Psoas muscle (tissue), 8 donors: ENCODE measurements around the gene YARS1. TPM values are rescaled to one million over a fixed set of nuclear protein-coding genes. Genes with fewer than 3 reads are reported as not detected.
"Not testable (repeated sequence)": the region's sequence is repeated elsewhere in the genome, so short reads cannot be mapped to it uniquely, and the experiment has no call there.

Source experiments
- ATAC-seq, 4 donors: fragments of 200-7000 bp; cut with Tn5 transposase; one replicate each; pipeline ENCODE4 v1.9.1; 2020; ENCODE audit warnings: moderate library complexity in 3 of 4, mild to moderate bottlenecking in 2 of 4
- DNase-seq, 2 donors: peaks; one replicate each; pipeline ENCODE4 v3.0.0-alpha.2; 2020
- H3K27ac ChIP-seq: fragments of 200-600 bp; one replicate; pipeline ENCODE4 v1.8.0; 2022
- H3K27me3 ChIP-seq, 3 donors: fragments of 200-600 bp in 1 of 3; one replicate each; pipeline versions ENCODE4 v1.6.1 to v1.8.0; 2013 to 2022; ENCODE audit warnings: low read length in 2 of 3, mild to moderate bottlenecking in 2 of 3, moderate library complexity in 1 of 3; ENCODE audit not compliant: insufficient read depth in 3 of 3
- H3K36me3 ChIP-seq, 2 donors: fragments of 200-600 bp in 1 of 2; one replicate each; pipeline versions ENCODE4 v1.6.1 to v1.8.0; 2013 to 2022; ENCODE audit warnings: low read depth in 1 of 2, mild to moderate bottlenecking in 1 of 2, moderate library complexity in 1 of 2; ENCODE audit not compliant: insufficient read depth in 1 of 2
- H3K4me1 ChIP-seq: fragments of 200-600 bp; one replicate; pipeline ENCODE4 v1.8.0; 2022
- H3K4me3 ChIP-seq: fragments of 200-600 bp; one replicate; pipeline ENCODE4 v1.8.0; 2022; ENCODE audit warnings: mild to moderate bottlenecking
- H3K9me3 ChIP-seq: fragments of 200-600 bp; one replicate; pipeline ENCODE4 v1.8.0; 2022
- WGBS, 3 donors: extraction: QIAGEN DNeasy Blood & Tissue Kit; methylation state at CpG; one replicate each; pipeline versions ENCODE4 v1.1.6 to v1.1.7; 2013; 5-methylcytosine and 5-hydroxymethylcytosine counted together
- intact Hi-C, 2 donors: fragments of 100-400 bp; cut with DNase I; formaldehyde crosslinking; loops; one replicate each; pipeline versions ENCODE4 v1.11.0 to v1.14.2; 2022
- polyA plus RNA-seq, 3 donors: library from polyadenylated mRNA; stranded (reverse); fragments of 200-250 nt; gene quantifications; one replicate each; pipeline ENCODE4 v1.2.3, GENCODE V29; 2013
- total RNA-seq, 4 donors: library from RNA; stranded (reverse); fragmentation: NEBNext Ultra II Directional in 2 of 4; extraction: Animal tissue kit (Norgen Biotek cat#: 25700) in 2 of 4; gene quantifications; one replicate each; pipeline versions ENCODE4 v1.2.1 to v1.2.4, GENCODE V29; 2021 to 2023
- TF ChIP-seq, protein P1 (sequence below): fragments of 200-600 bp; IDR thresholded peaks from one replicate; pipeline ENCODE4 v1.8.0; 2022; ENCODE audit warnings: antibody characterized with exemption
- donor health status: healthy with polysubstance abuse.
- donor health status: DM: no; HTN: no; CAD: no; lungs with moderate emphysema.
- donor health status: Bipolar disorder and iron deficiency.
- donor health status: healthy.
- donor health status: DM: yes; HTN: yes; CAD: no.
- donor health status: DM: no; HTN: no; CAD: no.
- donor health status: DM: no; HTN: no; CAD: no.
- donor health status: DM: yes; HTN: yes; CAD: no.

YARS1 gene
- total and polyA plus RNA-seq, 7 donors: 36.9 to 114 (median 80.9) TPM

DNA sequence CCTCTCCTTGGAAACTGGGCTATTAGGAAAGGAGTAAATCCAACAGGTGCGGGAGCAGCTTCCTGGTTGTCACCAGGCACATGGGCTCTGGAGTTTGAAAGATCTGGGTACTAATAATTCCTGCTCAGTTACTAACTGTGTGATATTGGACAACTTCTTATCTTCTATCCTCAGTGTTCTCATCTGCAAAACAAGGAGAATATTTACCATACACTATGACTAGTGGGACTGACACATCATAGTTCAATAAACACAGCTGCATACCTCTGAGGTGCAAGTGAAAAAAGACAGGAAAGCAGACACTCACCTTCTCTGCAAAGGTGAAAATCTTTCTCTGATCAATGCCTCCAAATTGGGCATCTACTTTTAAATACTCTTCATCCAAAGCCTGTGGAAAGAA, 19.7 kb downstream of the YARS1 start:
- DNase-seq (no peak), ATAC-seq (no peak)
- H3K27me3 ChIP-seq: no peaks in the 10 kb centered on the region
- H3K4me1 ChIP-seq: no peaks in the 10 kb centered on the region
- WGBS, 3 donors: 82 to 91% (median 84%) methylated on average over 1 of the region's 1 CpG
- H3K4me3 ChIP-seq: no peak overlapping the region
- H3K9me3 ChIP-seq: no peaks in the 10 kb centered on the region
- H3K36me3 ChIP-seq: peaks cover 21 to 91% of the 10 kb centered on the region in 2 donors
- intact Hi-C loops: no loop called here
- TF ChIP-seq, protein P1, sequence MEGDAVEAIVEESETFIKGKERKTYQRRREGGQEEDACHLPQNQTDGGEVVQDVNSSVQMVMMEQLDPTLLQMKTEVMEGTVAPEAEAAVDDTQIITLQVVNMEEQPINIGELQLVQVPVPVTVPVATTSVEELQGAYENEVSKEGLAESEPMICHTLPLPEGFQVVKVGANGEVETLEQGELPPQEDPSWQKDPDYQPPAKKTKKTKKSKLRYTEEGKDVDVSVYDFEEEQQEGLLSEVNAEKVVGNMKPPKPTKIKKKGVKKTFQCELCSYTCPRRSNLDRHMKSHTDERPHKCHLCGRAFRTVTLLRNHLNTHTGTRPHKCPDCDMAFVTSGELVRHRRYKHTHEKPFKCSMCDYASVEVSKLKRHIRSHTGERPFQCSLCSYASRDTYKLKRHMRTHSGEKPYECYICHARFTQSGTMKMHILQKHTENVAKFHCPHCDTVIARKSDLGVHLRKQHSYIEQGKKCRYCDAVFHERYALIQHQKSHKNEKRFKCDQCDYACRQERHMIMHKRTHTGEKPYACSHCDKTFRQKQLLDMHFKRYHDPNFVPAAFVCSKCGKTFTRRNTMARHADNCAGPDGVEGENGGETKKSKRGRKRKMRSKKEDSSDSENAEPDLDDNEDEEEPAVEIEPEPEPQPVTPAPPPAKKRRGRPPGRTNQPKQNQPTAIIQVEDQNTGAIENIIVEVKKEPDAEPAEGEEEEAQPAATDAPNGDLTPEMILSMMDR: no peak
- no peak overlapping the region for H3K27ac ChIP-seq

DNA sequence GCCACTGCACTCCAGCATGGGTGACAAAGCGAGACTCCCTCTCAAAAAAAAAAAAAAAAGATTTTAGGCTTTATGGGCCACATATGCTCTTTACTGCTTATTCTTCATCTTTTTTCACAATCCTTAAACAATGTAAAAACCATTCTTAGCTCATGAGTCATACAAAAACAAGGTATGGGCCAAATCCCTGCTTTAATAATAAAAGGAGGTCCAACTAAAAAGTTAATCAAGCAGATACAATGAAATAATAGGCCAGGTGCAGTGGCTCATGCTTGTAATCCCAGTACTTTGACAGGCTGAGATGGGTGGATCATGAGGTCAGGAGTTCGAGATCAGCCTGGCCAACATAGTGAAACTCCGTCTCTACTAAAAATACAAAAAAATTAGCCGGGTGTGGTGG, 21.4 kb downstream of the YARS1 start:
- H3K27ac ChIP-seq, H3K4me1 ChIP-seq, H3K9me3 ChIP-seq, DNase-seq, ATAC-seq, intact Hi-C loops, H3K27me3 ChIP-seq, H3K4me3 ChIP-seq: not testable (repeated sequence)
- 90 to 98% (median 94%) methylated on average over 4 of the region's 4 CpGs for WGBS, 3 donors
- peaks cover 25 to 94% of the 10 kb centered on the region in 2 donors for H3K36me3 ChIP-seq

DNA sequence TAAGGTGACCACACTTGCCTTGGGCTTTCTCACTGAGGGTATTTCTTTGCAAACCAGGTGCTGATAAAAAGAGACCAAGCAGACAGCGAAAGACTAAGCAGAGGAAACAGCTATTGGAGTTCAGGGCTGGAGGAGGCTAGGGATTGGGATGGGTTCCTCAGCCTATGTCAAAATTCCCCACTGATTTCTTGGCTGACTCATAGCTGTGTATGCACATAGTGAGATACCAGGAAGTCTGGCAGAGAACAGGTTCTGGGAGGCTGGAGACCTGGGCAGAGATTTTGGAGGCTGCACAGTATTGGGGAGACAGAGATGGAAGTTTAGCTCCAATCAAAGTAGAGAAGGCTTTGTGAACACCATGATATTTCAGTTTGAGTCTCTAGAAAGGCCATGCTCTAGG, 25.3 kb downstream of the YARS1 start:
- no peak for DNase-seq
- Histone ChIP-seq H3K4me1 (no peaks in the 10 kb centered on the region), H3K36me3 (peaks cover 10 to 93% of the 10 kb centered on the region in 2 donors), H3K4me3 (no peak overlapping the region), H3K9me3 (no peaks in the 10 kb centered on the region), H3K27ac (no peak overlapping the region), H3K27me3 (no peaks in the 10 kb centered on the region)
- ATAC-seq: no peak
- intact Hi-C loops: no loop called here
- WGBS, 3 donors: 93 to 96% (median 96%) methylated on average over 1 of the region's 1 CpG
- TF ChIP-seq, protein P1: no peak

DNA sequence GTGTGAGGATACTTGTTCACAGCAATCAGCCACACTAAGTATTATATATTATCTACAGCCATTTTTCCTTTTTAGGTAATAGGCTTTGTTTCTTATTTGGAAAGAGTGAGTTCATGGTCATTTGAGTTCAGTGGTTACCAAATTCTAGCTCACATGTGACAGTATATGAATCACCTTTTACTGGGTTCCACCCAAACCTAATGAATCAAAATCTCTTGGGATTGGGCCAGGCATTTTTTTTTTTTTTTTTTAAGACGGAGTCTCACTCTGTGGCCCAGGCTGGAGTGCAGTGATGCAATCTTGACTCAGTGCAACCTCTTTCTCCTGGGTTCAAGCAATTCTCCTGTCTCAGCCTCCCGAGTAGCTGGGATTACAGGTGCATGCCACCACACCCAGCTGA, 27.8 kb downstream of the YARS1 start:
- peaks cover 20 to 95% of the 10 kb centered on the region in 2 donors for H3K36me3 ChIP-seq
- H3K9me3 ChIP-seq, H3K27me3 ChIP-seq, H3K4me1 ChIP-seq, H3K4me3 ChIP-seq, intact Hi-C loops, DNase-seq, H3K27ac ChIP-seq: not testable (repeated sequence)
- peak; percentile 63 to 85 (median 78) for ATAC-seq
- WGBS, 3 donors: 55 to 72% (median 66%) methylated on average over 2 of the region's 2 CpGs

DNA sequence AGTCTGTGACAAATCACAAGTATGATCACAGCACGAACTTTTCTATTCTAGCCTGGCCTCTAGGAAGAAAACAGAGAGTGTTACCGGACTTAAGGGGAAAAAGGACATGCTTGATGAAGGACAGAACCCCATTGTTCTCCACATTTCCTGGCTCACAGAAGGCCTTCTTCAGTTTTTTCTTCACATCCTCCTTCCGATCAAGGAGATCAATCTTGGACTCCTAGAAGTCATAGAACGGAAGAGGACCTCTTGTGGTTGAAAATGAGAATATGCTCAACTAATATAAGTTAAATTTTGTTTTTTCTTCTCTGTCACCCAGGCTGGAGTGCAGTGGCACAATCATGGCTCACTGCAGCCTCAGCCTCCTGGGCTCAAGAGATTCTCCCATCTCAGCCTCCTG, 30.3 kb downstream of the YARS1 start:
- H3K27ac ChIP-seq: no peak overlapping the region
- WGBS, 3 donors: 64 to 78% (median 69%) methylated on average over 4 of the region's 4 CpGs
- H3K9me3 ChIP-seq: no peaks in the 10 kb centered on the region
- TF ChIP-seq, protein P1: no peak
- intact Hi-C loops: no loop called here
- no peaks in the 10 kb centered on the region for H3K27me3 ChIP-seq
- H3K36me3 ChIP-seq: peaks cover 24 to 99% of the 10 kb centered on the region in 2 donors
- no peak for DNase-seq
- H3K4me3 ChIP-seq: no peak overlapping the region
- H3K4me1 ChIP-seq: no peaks in the 10 kb centered on the region
- no peak for ATAC-seq

DNA sequence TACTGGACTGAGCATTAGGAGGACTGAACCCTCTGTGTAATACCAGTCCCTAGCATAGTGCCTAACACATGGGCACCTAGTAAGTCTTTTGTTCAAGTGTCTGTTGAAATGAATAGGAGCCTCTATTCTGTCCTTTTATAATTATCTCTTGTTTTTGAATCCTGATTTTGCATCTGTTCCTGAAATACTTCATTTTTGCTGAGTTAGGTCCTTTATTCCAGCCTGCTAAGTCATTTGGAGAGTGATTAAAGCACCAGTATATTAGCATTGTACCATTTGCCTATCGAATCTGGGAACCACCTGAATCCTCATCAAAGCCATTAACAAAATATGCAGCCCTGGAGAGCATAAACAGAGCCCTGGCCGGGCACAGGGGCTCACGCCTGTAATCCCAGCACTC, 32.3 kb downstream of the YARS1 start:
- no peak overlapping the region for H3K4me3 ChIP-seq
- no peak for DNase-seq
- 90 to 97% (median 90%) methylated on average over 3 of the region's 3 CpGs for WGBS, 3 donors
- H3K27ac ChIP-seq: no peak overlapping the region
- intact Hi-C loops: no loop called here
- TF ChIP-seq, protein P1: no peak
- no peak for ATAC-seq
- no peaks in the 10 kb centered on the region for H3K4me1 ChIP-seq
- no peaks in the 10 kb centered on the region for H3K9me3 ChIP-seq
- H3K27me3 ChIP-seq: no peaks in the 10 kb centered on the region
- peaks cover 21 to 100% of the 10 kb centered on the region in 2 donors for H3K36me3 ChIP-seq
